GM12891 (cell line): ENCODE measurements around the gene CCDC137.

Experiments used
- POLR2A ChIP-seq: IDR thresholded peaks from 2 replicates; pipeline ENCODE4 v1.6.1; 2011; ENCODE audit warnings: low read depth, low read length, control low read depth
- POLR2AphosphoS5 ChIP-seq: IDR thresholded peaks from 2 replicates; pipeline ENCODE4 v1.6.1; 2011; ENCODE audit warnings: low read depth, low read length, control low read depth
- POU2F2 ChIP-seq: IDR thresholded peaks from 2 replicates; pipeline ENCODE4 v1.6.1; 2011; ENCODE audit warnings: low read depth, mild to moderate bottlenecking, control low read depth, low read length, moderate library complexity
- SPI1 ChIP-seq: IDR thresholded peaks from 2 replicates; pipeline ENCODE4 v1.6.1; 2011; ENCODE audit warnings: low read depth, low read length, control low read depth
- TAF1 ChIP-seq: IDR thresholded peaks from 2 replicates; pipeline ENCODE4 v1.6.1; 2011; ENCODE audit warnings: low read depth, low read length, control low read depth

- TF ChIP-seq POLR2A: peak; percentile 65
- TF ChIP-seq SPI1: no peak
- TF ChIP-seq POU2F2: peak; percentile 52; the same call in 1 of the 2 replicates
- TF ChIP-seq POLR2AphosphoS5: no peak
- TF ChIP-seq TAF1: peak; percentile 94
Observed at GRCh38 chr17:81636505-81637288, 29.8 kb upstream of the CCDC137 start, which contains the start of the genes NPLOC4 and TSPAN10.
